ENCODE measurements around the gene AMN1.

DNA sequence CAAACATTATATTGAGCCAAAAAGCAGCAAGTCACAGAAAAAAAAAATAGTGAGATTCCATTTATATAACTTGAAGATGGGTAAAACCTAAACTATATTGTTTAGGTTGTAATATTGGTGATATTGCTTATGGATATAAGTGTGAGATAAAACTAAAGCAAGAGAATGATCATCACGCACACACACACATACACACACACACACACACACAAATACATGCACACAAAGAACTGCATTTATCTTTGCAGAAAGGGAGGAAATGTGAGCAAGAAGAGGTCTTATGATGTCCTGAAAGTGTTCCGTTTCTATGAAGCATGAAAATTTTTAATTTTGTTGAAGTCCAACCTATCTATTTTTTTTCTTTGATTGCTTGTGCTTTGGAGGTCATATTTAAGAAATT, 16.4 kb upstream of the AMN1 start:
- TF ChIP-seq POLR2AphosphoS5 (IDR thresholded peaks at IDR 0.05; ENCODE audit: borderline replicate concordance, low read depth, low read length) (no peak), EZH2 (IDR thresholded peaks at IDR 0.05) (no peak)

Measured in SK-N-MC (cell line).